ENCODE results near the gene ARID3A. TPM values are rescaled to one million over a fixed set of nuclear protein-coding genes. Genes with fewer than 3 reads are reported as not detected.

The ARID3A gene
- total and polyA plus RNA-seq, 2 of the 4 experiments (the other 2 are of a cell fraction), result 16.0 to 23.1 TPM

- H4K8ac ChIP-seq (ENCODE audit: low read depth in 2 of 2, low read length in 2 of 2), result no peak overlapping the region
- TF ChIP-seq MAZ (IDR thresholded peaks at IDR 0.05; ENCODE audit: borderline replicate concordance, low read depth, low read length), result no peak
- TF ChIP-seq, protein P1, sequence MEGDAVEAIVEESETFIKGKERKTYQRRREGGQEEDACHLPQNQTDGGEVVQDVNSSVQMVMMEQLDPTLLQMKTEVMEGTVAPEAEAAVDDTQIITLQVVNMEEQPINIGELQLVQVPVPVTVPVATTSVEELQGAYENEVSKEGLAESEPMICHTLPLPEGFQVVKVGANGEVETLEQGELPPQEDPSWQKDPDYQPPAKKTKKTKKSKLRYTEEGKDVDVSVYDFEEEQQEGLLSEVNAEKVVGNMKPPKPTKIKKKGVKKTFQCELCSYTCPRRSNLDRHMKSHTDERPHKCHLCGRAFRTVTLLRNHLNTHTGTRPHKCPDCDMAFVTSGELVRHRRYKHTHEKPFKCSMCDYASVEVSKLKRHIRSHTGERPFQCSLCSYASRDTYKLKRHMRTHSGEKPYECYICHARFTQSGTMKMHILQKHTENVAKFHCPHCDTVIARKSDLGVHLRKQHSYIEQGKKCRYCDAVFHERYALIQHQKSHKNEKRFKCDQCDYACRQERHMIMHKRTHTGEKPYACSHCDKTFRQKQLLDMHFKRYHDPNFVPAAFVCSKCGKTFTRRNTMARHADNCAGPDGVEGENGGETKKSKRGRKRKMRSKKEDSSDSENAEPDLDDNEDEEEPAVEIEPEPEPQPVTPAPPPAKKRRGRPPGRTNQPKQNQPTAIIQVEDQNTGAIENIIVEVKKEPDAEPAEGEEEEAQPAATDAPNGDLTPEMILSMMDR (conservative IDR thresholded peaks at IDR 0.05; ENCODE audit: low read depth, low read length), result no peak
- no peak for TF ChIP-seq SMC3 (IDR thresholded peaks at IDR 0.05; ENCODE audit: low read depth, low read length)
- TF ChIP-seq CEBPB (IDR thresholded peaks at IDR 0.05; ENCODE audit: low read depth, low read length), result no peak
- H3K56ac ChIP-seq (ENCODE audit: extremely low read depth, insufficient read depth, low read length), result no peak overlapping the region
- no peak overlapping the region for H3K4me2 ChIP-seq (ENCODE audit: low read depth, low read length)
- no peak overlapping the region for H2AK5ac ChIP-seq (ENCODE audit: low read depth, low read length)
- no peak overlapping the region for H2BK20ac ChIP-seq (ENCODE audit: low read depth, low read length)
- no peak overlapping the region for H3K18ac ChIP-seq (ENCODE audit: low read depth, low read length)
- in situ Hi-C loops (cut with MboI; ENCODE audit: low sequenced_read_pairs) (no loop called here), dilution Hi-C loops (cut with HindIII; ENCODE audit: low sequenced_read_pairs, unreplicated experiment) (no loop called here), intact Hi-C loops (cut with micrococcal nuclease) (no loop called here)
- peaks cover 6% of the 10 kb centered on the region for H4K20me1 ChIP-seq (ENCODE audit: insufficient read depth, low read length)
- no peak overlapping the region for H4K91ac ChIP-seq (ENCODE audit: insufficient read depth, low read depth, low read length)
- H3K79me1 ChIP-seq (ENCODE audit: low read depth in 1 of 2, low read length in 2 of 2), result peaks cover 3 to 11% of the 10 kb centered on the region in 2 experiments; a peak in 2 of 4 replicates
- POLR2A ChIA-PET (ENCODE audit: unreplicated experiment), result no interaction called here
- H2AK9ac ChIP-seq (replicated peaks; ENCODE audit: low read depth, low read length, poor library complexity), result no peak overlapping the region
- BruUV-seq (replicated peaks), result no TSS peak
- H3K9me3 ChIP-seq (ENCODE audit: control insufficient read depth, insufficient read depth, low read length), result no peaks in the 10 kb centered on the region
- H3K23ac ChIP-seq (ENCODE audit: low read depth, low read length), result no peak overlapping the region
- no peak for DNase-seq
- peaks cover 73% of the 10 kb centered on the region for H3K36me3 ChIP-seq (ENCODE audit: control insufficient read depth, insufficient read depth, low read length)
- H3K9ac ChIP-seq (ENCODE audit: low read depth, low read length), result no peak overlapping the region
- 96% methylated on average over 19 of the region's 34 CpGs; no CpG with 5 or more reads in 1 of the 2 experiments for WGBS, 2 experiments (ENCODE audit: extremely low coverage in 2 of 2, insufficient read length in 1 of 2)
- H2BK120ac ChIP-seq (ENCODE audit: low read depth, low read length), result no peak overlapping the region
- ATAC-seq (ENCODE audit: low read depth), result no peak
- H3K4me1 ChIP-seq (ENCODE audit: control insufficient read depth, insufficient read depth, low read length), result no peaks in the 10 kb centered on the region
- CTCF ChIA-PET, result no interaction called here
- H3K27ac ChIP-seq (ENCODE audit: insufficient read depth, low read length), result no peak overlapping the region
- no peak overlapping the region for H2BK15ac ChIP-seq (ENCODE audit: low read depth, low read length)
- no peak overlapping the region for H2BK5ac ChIP-seq (ENCODE audit: low read depth, low read length, poor library complexity, severe bottlenecking)
- no peak overlapping the region for H2AFZ ChIP-seq (replicated peaks; ENCODE audit: low read length, poor library complexity)
- no peak overlapping the region for H3K4ac ChIP-seq (ENCODE audit: low read depth, low read length)
- H3K9me1 ChIP-seq (ENCODE audit: insufficient read depth, low read length), result no peaks in the 10 kb centered on the region
- H4K5ac ChIP-seq (ENCODE audit: low read depth, low read length), result no peak overlapping the region
- no peak overlapping the region for H3K14ac ChIP-seq (replicated peaks; ENCODE audit: low read depth, low read length)
- no peaks in the 10 kb centered on the region for H3K27me3 ChIP-seq (ENCODE audit: control insufficient read depth, insufficient read depth, low read length)
- H3K4me3 ChIP-seq (ENCODE audit: insufficient read depth, low read depth, low read length), result no peak overlapping the region
Observed at GRCh38 chr19:881385-882071, 44.3 kb upstream of the ARID3A start.

Data from IMR-90 (cell line).